Smooth muscle cell (in vitro differentiated cells): ENCODE data around the gene SH3GL3. TPM values are rescaled to one million over a fixed set of nuclear protein-coding genes. Genes with fewer than 3 reads are reported as not detected.

Experiments used
- DNase-seq: peaks from one replicate; lab custom pipeline; 2025; ENCODE audit not compliant: unreplicated experiment; lab: John Stamatoyannopoulos, UW
- H2AFZ ChIP-seq: fragments of 200-600 bp; sonication (generic); 2 replicates; pipeline ENCODE4 v1.6.0; 2016; ENCODE audit warnings: antibody characterized with exemption, low read depth, mild to moderate bottlenecking
- H3F3A ChIP-seq: fragments of 200-600 bp; sonication (generic); 2 replicates; pipeline ENCODE4 v1.6.0; 2017; ENCODE audit warnings: antibody characterized with exemption, low read depth
- H3K27ac ChIP-seq: fragments of 200-600 bp; sonication (generic); 2 replicates; pipeline ENCODE4 v1.5.1; 2016; ENCODE audit warnings: low read depth, mild to moderate bottlenecking
- H3K27me3 ChIP-seq: fragments of 200-600 bp; sonication (generic); 2 replicates; pipeline ENCODE4 v1.6.1; 2016; ENCODE audit warnings: low read depth, mild to moderate bottlenecking
- H3K36me3 ChIP-seq: fragments of 200-600 bp; sonication (generic); 2 replicates; pipeline ENCODE4 v1.5.1; 2016; ENCODE audit warnings: low read depth
- H3K4me1 ChIP-seq: fragments of 200-600 bp; sonication (generic); 2 replicates; pipeline ENCODE4 v1.5.1; 2016; ENCODE audit warnings: low read depth
- H3K4me2 ChIP-seq: fragments of 200-600 bp; sonication (generic); 2 replicates; pipeline ENCODE4 v1.6.0; 2016; ENCODE audit warnings: mild to moderate bottlenecking
- H3K4me3 ChIP-seq: fragments of 200-600 bp; sonication (generic); 2 replicates; pipeline ENCODE4 v1.5.1; 2016; ENCODE audit warnings: mild to moderate bottlenecking
- H3K79me2 ChIP-seq: fragments of 200-600 bp; sonication (generic); 2 replicates; pipeline ENCODE4 v1.6.0; 2016; ENCODE audit warnings: low read depth, mild to moderate bottlenecking
- H3K9ac ChIP-seq: fragments of 200-600 bp; sonication (generic); 2 replicates; pipeline ENCODE4 v1.6.0; 2016; ENCODE audit warnings: low read depth
- H3K9me3 ChIP-seq: fragments of 200-600 bp; sonication (generic); replicated peaks from 2 replicates; pipeline ENCODE4 v1.5.1; 2016; ENCODE audit warnings: low read depth
- H4K20me1 ChIP-seq: fragments of 200-600 bp; sonication (generic); 2 replicates; pipeline ENCODE4 v1.6.0; 2016; ENCODE audit warnings: low read depth
- WGBS: methylation state at CpG from one replicate; pipeline ENCODE4 v1.1.7; 2016; ENCODE audit warnings: low lambda C conversion rate; 5-methylcytosine and 5-hydroxymethylcytosine counted together
- polyA plus RNA-seq: library from polyadenylated mRNA; unstranded; fragments of >200 nt; fragmentation: Nextera tagmentation; extraction: Ambion mirVana; gene quantifications from 2 replicates; pipeline ENCODE4 v1.2.1, GENCODE V29; 2016
- total RNA-seq: library from RNA; depleted of rRNA; stranded (reverse); fragments of >200 nt; gene quantifications from 2 replicates; pipeline ENCODE4 v1.2.3, GENCODE V29; 2014
- TF ChIP-seq, protein P1 (sequence below): fragments of 200-600 bp; sonication (generic); IDR thresholded peaks from 2 replicates; pipeline ENCODE4 v1.5.1; 2017; ENCODE audit warnings: borderline replicate concordance, mild to moderate bottlenecking, antibody characterized with exemption; ENCODE audit not compliant: insufficient read depth, poor library complexity, severe bottlenecking

The SH3GL3 gene
- total and polyA plus RNA-seq, 2 experiments from 2014 or later = 0.50 to 2.2 TPM

GRCh38 chr15:83643201-83643600 lies 196.1 kb downstream of the SH3GL3 start:
- Histone ChIP-seq H3K27ac (no peak overlapping the region), H3K27me3 (peaks cover 15% of the 10 kb centered on the region), H3K79me2 (no peaks in the 10 kb centered on the region), H3K9me3 (no peaks in the 10 kb centered on the region), H3K4me3 (no peak overlapping the region), H4K20me1 (no peaks in the 10 kb centered on the region), H3K4me2 (no peak overlapping the region), H2AFZ (no peak overlapping the region), H3K9ac (no peak overlapping the region), H3K36me3 (no peaks in the 10 kb centered on the region), H3K4me1 (no peaks in the 10 kb centered on the region), H3F3A (no peaks in the 10 kb centered on the region)
- TF ChIP-seq, protein P1, sequence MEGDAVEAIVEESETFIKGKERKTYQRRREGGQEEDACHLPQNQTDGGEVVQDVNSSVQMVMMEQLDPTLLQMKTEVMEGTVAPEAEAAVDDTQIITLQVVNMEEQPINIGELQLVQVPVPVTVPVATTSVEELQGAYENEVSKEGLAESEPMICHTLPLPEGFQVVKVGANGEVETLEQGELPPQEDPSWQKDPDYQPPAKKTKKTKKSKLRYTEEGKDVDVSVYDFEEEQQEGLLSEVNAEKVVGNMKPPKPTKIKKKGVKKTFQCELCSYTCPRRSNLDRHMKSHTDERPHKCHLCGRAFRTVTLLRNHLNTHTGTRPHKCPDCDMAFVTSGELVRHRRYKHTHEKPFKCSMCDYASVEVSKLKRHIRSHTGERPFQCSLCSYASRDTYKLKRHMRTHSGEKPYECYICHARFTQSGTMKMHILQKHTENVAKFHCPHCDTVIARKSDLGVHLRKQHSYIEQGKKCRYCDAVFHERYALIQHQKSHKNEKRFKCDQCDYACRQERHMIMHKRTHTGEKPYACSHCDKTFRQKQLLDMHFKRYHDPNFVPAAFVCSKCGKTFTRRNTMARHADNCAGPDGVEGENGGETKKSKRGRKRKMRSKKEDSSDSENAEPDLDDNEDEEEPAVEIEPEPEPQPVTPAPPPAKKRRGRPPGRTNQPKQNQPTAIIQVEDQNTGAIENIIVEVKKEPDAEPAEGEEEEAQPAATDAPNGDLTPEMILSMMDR = no peak
- no peak for DNase-seq

GRCh38 chr15:83644439-83644838 lies 197.3 kb downstream of the SH3GL3 start:
- Histone ChIP-seq H3K4me1 (no peaks in the 10 kb centered on the region), H3K9ac (no peak overlapping the region), H3K4me3 (no peak overlapping the region), H3K4me2 (no peak overlapping the region), H2AFZ (no peak overlapping the region), H3K36me3 (no peaks in the 10 kb centered on the region), H3K9me3 (no peaks in the 10 kb centered on the region), H4K20me1 (no peaks in the 10 kb centered on the region), H3F3A (no peaks in the 10 kb centered on the region), H3K79me2 (no peaks in the 10 kb centered on the region), H3K27ac (no peak overlapping the region), H3K27me3 (peaks cover 26% of the 10 kb centered on the region)
- 100% methylated on average over 1 of the region's 1 CpG for WGBS
- no peak for DNase-seq
- TF ChIP-seq, protein P1 = no peak

DNA sequence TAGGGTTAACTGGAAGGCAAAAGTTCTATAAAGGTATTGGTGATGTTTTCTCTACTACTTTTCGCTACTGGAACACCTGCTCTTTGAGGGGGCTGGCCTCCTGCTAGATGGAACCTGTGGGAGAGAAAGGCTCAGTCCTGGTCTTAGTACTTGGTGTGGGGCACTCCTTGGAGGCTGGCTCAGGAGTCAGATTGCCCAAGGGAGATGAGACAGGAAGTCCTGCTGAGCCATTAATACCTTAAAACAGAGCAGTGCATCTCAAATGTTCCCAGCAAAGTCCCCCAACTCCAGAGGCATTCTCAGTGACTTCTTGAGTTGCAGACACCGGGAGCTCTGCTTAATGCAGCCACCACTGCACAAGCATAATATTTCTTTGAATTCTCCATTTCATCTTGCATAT lies 203.7 kb downstream of the SH3GL3 start:
- no peaks in the 10 kb centered on the region for H3K36me3 ChIP-seq
- no peak overlapping the region for H3K4me3 ChIP-seq
- DNase-seq = no peak
- peaks cover 2% of the 10 kb centered on the region for H3K4me1 ChIP-seq
- no peaks in the 10 kb centered on the region for H3F3A ChIP-seq
- no peak overlapping the region for H2AFZ ChIP-seq
- H3K79me2 ChIP-seq = no peaks in the 10 kb centered on the region
- H4K20me1 ChIP-seq = no peaks in the 10 kb centered on the region
- peaks cover 86% of the 10 kb centered on the region for H3K27me3 ChIP-seq
- no peak overlapping the region for H3K27ac ChIP-seq
- no peak overlapping the region for H3K9ac ChIP-seq
- no peaks in the 10 kb centered on the region for H3K9me3 ChIP-seq
- WGBS = 82% methylated on average over 2 of the region's 2 CpGs
- H3K4me2 ChIP-seq = no peak overlapping the region
- TF ChIP-seq, protein P1 = no peak

GRCh38 chr15:83651541-83651940 lies 204.4 kb downstream of the SH3GL3 start:
- Histone ChIP-seq H4K20me1 (no peaks in the 10 kb centered on the region), H3K27ac (no peak overlapping the region), H3K9ac (no peak overlapping the region), H3K27me3 (peaks cover 90% of the 10 kb centered on the region), H3F3A (no peaks in the 10 kb centered on the region), H3K4me1 (peaks cover 2% of the 10 kb centered on the region), H3K4me2 (no peak overlapping the region), H3K9me3 (no peaks in the 10 kb centered on the region), H2AFZ (no peak overlapping the region), H3K36me3 (no peaks in the 10 kb centered on the region), H3K4me3 (no peak overlapping the region), H3K79me2 (no peaks in the 10 kb centered on the region)
- TF ChIP-seq, protein P1 = no peak
- WGBS = 93% methylated on average over 6 of the region's 6 CpGs
- DNase-seq = no peak
